Jurkat, Clone E6-1 (cell line): ENCODE data around the gene IL36B.

ENCODE experiments used
- DNase-seq: peaks from one replicate; pipeline ENCODE4 v3.0.0-alpha.2; 2011; ENCODE audit warnings: low read depth, low spot score
- H3K4me3 ChIP-seq: 2 replicates; pipeline ENCODE4 v1.5.1; 2011; ENCODE audit warnings: mild to moderate bottlenecking, low read length, control low read depth, moderate library complexity

The IL36B gene

GRCh38 chr2:112977559-112978056, 75.1 kb downstream of the IL36B start, which contains the start of gene IL36G:
TSS of gene IL36G (plus strand) at chr2:112978006. CDS start at chr2:112978639, 633 bp downstream.
- no peak within 1 kb of the TSS for H3K4me3 ChIP-seq
- no peak for DNase-seq
